ENCODE data around the gene KDM3A.

KDM3A gene, protein sequence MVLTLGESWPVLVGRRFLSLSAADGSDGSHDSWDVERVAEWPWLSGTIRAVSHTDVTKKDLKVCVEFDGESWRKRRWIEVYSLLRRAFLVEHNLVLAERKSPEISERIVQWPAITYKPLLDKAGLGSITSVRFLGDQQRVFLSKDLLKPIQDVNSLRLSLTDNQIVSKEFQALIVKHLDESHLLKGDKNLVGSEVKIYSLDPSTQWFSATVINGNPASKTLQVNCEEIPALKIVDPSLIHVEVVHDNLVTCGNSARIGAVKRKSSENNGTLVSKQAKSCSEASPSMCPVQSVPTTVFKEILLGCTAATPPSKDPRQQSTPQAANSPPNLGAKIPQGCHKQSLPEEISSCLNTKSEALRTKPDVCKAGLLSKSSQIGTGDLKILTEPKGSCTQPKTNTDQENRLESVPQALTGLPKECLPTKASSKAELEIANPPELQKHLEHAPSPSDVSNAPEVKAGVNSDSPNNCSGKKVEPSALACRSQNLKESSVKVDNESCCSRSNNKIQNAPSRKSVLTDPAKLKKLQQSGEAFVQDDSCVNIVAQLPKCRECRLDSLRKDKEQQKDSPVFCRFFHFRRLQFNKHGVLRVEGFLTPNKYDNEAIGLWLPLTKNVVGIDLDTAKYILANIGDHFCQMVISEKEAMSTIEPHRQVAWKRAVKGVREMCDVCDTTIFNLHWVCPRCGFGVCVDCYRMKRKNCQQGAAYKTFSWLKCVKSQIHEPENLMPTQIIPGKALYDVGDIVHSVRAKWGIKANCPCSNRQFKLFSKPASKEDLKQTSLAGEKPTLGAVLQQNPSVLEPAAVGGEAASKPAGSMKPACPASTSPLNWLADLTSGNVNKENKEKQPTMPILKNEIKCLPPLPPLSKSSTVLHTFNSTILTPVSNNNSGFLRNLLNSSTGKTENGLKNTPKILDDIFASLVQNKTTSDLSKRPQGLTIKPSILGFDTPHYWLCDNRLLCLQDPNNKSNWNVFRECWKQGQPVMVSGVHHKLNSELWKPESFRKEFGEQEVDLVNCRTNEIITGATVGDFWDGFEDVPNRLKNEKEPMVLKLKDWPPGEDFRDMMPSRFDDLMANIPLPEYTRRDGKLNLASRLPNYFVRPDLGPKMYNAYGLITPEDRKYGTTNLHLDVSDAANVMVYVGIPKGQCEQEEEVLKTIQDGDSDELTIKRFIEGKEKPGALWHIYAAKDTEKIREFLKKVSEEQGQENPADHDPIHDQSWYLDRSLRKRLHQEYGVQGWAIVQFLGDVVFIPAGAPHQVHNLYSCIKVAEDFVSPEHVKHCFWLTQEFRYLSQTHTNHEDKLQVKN (N-terminal part only)

DNA sequence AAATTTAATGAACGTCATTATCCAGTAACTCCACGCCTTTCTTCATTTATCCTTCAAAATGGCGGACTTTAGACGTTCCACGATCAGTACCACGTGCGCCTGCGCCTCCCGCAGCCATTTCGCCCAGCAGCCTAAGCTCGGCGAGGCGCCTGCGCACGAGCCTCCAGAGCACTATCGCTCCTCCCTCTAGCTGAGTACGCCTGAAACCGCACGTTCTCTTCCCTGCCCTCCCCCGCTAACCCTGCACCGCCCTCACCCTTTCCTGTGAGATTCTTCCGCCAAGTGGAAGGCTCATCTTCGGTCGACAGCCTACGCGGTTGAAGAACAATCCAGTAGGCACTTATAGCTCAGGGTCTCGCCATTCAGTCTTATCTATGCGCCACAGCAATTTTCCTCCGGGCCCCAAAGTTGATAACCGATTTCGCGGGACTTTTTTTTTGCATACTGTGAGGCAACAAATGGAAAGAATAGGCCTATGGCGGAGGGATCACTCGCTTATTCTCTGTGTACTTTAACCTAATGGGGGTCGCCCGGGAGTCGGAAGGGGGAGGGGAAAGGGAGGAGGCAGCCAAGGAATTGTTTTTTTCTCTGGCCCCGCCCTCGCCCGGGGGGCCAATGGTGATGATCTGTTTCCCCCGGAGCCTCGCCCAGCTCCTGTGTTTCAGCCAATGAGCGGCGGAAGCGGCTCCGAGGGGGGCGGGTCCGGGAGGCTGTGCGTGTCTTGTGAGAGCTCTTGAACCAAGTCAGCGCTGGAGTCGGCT is at the start of gene KDM3A:
TSS of gene KDM3A (plus strand) at position 741 of the 761 bp plus-strand sequence. CDS start 677 bp downstream, outside the sequence.
- peak; percentile 99 for DNase-seq

- DNase-seq: no peak
Observed at GRCh38 chr2:86392873-86393518, 48.2 kb upstream of the KDM3A start.

DNA sequence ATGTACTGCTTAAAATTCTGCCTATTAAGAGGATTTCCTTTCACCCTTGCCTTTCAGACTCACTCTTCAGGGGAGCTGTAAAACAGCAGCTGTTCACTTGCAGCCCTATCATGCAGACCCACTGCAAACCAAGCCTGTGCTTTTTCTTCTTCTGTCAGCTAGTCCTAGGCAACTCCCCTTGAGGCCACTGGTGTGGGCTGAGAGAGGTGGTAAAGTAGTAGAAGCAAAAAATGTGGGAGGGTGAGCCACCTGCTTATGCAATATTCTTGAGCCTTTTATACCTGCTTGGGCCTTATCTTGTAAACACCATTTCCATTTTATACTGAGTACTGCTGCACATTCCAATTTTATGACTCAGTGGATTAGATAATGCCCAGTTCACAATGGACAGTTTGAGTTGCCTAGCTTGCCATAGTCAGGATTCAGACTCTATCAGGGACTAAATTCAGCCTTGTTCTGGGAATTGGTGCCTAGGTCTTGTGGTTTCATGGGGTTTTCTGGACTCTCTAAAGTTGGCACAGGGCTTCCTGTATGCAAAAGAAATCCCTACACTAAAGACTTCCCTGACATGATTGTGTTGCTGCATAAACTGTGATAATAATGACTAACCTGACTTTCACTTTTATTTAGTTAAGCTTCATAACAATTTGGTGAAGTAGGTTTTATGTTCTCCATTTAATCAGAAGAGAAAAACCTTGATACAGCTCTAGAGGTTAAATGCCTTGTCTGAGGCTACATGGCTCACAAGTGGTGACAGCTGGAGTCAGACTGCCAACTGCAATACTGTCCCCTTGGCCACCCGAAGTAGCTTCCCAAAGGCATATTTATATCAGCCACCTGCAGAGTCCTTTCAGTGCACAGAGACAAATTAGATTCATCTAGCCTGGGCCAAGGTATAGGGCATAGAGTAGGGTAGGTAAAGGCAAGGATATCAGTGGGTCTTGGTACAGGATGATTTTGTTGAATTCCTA is 47.4 kb upstream of the KDM3A start:
- DNase-seq: no peak

GRCh38 chr2:86396291-86396785 is 44.8 kb upstream of the KDM3A start:
- peak; percentile 8 for DNase-seq

- DNase-seq: no peak
Observed at GRCh38 chr2:86397986-86398385, 43.2 kb upstream of the KDM3A start.

DNA sequence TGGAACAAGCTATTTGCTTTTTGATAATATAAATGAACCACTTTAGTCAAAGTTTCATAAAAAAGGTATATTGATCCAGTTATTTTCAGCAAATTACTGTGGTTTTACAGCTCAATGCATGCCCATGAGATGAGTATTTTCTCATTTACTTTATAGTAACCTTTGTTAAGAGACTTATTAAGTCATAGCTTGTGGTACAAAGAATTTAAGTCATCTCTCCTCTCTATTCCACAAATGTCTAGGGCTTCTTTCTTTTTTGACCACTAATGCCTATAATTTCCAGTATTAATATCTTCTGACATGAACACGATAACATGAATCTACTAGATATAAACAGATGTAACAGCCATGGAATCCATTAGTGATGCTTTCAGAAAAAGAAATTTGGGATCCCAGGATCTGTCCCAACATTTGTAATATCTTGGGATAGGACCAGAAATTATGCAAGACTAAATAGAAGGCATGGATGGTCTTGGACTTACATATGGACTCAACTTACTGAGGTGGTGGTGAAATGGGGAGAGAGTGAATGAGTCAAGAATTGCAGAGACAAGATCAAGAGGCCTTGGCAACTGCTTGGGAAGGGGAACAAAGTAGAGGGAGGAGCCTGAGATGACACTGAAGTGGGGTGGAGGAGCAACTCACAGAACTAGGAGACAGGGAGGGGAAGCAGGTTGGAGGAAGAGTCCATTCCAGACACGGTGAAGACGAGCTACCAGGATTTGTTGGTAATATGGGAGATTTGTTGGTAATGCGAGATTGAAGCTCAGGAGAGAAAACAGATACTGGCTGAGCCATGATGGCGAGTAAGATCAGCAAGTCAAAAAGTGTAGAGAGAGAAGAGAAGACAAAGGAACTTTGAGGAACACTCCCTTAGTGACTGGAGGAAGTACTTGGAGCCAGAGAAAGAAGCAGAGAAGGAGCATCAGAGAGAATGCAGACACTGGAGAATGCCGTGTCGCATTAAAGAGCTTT is 42.4 kb upstream of the KDM3A start:
- DNase-seq: no peak

- no peak for DNase-seq
Observed at GRCh38 chr2:86400321-86400720, 40.9 kb upstream of the KDM3A start.

DNA sequence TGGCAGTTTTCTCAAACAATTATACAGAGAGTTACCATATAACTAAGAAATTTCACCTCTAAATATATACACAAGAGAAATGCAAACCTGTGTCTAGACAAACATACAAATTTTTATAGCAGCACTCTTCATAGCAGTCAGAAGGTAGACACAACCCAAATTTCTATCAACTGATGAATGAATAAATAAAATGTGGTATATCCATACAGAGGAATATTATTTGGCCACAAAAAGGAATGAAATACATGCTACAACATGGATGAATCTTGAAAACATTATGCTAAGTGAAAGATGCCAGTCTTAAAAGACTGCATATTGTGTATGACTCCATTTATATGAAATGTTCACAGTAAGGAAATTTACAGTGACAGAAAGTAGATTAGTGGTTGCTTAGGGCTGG is 30.6 kb upstream of the KDM3A start:
- DNase-seq: no peak

DNA sequence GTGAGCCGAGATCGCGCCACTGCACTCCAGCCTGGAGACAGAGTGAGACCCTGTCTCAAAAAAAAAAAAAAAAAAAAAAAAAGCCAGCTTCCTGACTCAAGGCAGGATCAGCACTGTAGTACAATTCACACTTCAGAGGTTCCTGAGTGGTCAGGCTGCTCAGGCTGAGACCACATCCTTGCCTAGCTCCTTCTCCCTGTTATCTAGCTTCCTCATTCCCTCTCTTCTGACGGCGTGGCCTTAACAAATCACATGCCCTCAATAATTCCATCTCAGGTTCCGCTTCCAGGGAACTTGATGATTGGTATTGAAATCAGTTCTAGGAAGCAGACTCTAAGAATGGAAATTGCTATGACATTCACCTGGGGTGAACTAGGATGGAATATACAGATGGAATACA is 29.8 kb upstream of the KDM3A start:
- no peak for DNase-seq

- DNase-seq: no peak
Observed at GRCh38 chr2:86412007-86412406, 29.2 kb upstream of the KDM3A start.

DNA sequence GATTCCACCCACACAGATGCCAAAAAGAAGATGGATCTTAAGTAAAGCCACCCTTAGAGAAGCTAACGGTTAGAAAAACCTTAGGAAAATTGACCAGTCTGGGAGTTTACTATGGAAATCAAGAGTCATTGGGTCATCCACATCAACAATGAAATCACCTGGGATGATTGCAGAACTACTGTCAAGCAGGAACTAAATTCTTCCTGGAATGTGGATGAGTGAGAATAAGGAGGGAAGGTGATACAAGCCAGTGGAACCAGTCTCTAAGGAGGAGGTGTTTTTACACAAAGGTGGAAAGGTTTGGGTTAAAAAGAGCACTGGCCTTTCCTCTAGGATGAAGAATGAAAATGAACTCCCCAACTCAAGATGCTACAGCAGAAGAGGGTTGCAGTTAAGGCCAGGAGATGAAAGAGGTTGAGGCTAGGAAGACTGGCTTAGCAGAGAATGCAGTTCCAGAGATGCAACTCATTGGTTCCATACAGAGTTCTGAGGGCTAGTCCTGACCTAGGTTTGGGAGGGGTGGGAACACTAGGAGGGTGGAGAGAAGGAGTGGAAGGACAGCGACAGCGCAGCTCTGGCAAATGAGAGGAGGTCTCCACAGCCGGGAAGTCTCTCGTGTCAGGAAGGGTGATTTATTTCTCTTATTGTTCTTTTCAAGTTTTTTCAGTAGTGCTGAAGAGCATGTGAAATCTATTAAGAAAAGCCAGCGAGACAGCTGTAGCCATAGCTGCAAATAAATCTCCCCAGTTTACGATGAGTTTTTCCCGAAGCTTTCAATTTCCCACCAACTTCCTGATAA is 27.7 kb upstream of the KDM3A start:
- no peak for DNase-seq

- DNase-seq: peak; percentile 24
Observed at GRCh38 chr2:86414996-86415395, 26.2 kb upstream of the KDM3A start.

GRCh38 chr2:86416146-86416545 is 25.0 kb upstream of the KDM3A start:
- no peak for DNase-seq

GRCh38 chr2:86417961-86418360 is 23.2 kb upstream of the KDM3A start:
- no peak for DNase-seq

DNA sequence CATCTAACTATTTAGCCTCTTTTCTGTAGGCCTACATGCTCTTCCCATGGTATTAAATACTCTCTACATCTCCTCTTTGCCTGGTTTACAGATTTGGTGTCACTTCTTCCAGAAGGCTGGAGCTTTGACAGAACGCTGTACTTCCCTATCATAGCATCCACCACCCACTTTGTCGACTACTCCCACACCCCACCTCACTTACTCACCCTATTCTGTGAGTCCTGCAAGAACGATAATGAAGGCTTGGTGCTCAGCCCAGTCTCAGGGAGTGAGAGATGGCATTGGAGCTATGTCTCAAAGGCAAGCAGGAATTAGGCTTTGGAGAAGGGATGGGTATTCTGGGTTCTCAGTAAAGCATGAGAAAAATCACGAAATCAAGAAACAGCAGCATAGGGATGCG is 20.3 kb upstream of the KDM3A start:
- no peak for DNase-seq

DNA sequence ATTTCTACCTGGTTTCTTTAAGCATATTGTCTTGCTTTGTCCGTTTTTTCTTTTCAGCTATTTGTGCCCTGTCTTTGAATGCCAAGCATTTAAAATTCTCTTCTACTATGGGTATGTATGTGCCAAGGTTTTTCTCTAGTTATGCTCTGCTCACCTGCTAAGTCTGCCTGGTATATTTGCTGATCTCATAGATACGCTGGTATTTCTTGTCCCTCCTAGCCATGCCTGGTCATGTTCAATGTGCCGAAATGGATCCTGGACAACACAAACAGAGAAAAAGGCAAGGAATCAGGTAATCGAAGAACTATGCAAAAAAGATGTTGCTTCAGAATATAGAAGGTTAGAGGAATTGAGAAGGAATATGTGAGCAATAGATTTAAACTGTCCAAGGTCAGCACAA is 14.9 kb upstream of the KDM3A start:
- DNase-seq: no peak

GRCh38 chr2:86429335-86429734 is 11.8 kb upstream of the KDM3A start:
- no peak for DNase-seq

DNA sequence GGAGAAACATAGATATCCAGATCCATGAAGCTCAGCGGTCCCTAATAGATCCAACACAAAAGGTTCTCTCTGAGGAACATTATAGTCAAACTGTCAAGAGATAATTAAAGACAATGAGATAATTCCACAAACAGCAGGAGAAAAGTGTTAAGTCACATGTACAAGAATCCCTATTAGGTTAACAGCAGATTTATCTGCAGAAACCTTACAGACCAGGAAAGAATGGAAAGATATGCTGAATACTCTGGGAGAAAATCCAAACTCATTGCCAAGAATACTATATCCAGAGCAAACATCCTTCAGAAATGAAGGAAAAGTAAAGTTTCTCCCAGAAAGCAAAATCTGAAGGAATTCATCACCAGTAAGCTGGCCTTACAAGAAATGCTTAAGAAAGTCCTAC is 10.8 kb upstream of the KDM3A start:
- no peak for DNase-seq
